H9 (cell line): ENCODE results near the gene RBM3. TPM values are rescaled to one million over a fixed set of nuclear protein-coding genes. Genes with fewer than 3 reads are reported as not detected.

Experiments used
- DNase-seq: peaks from one replicate; pipeline ENCODE4 v3.0.0-alpha.2; 2017
- H2AFZ ChIP-seq: one replicate; pipeline ENCODE4 v1.6.1; 2013; ENCODE audit warnings: mild to moderate bottlenecking, low read length, control low read depth, moderate library complexity
- H2AK5ac ChIP-seq: 2 replicates; pipeline ENCODE4 v1.6.1; 2013; ENCODE audit warnings: low read length, control low read depth, mixed read lengths; ENCODE audit not compliant: insufficient read length
- H2BK120ac ChIP-seq: one replicate; pipeline ENCODE4 v1.6.1; 2013; ENCODE audit warnings: low read depth, mild to moderate bottlenecking, low read length, control low read depth, inconsistent platforms; ENCODE audit not compliant: poor library complexity, severe bottlenecking
- H2BK12ac ChIP-seq: 2 replicates; pipeline ENCODE4 v1.6.1; 2013; ENCODE audit warnings: low read length, control low read depth, mixed read lengths, low read depth; ENCODE audit not compliant: insufficient read length
- H2BK15ac ChIP-seq: 2 replicates; pipeline ENCODE4 v1.6.1; 2013; ENCODE audit warnings: low read depth, low read length, control low read depth
- H2BK20ac ChIP-seq: one replicate; pipeline ENCODE4 v1.6.1; 2013; ENCODE audit warnings: low read depth, mild to moderate bottlenecking, low read length, control low read depth, inconsistent platforms; ENCODE audit not compliant: poor library complexity, severe bottlenecking
- H2BK5ac ChIP-seq: 2 replicates; pipeline ENCODE4 v1.6.1; 2013; ENCODE audit warnings: low read length, control low read depth, mixed read lengths; ENCODE audit not compliant: insufficient read length
- H3K14ac ChIP-seq: 2 replicates; pipeline ENCODE4 v1.6.1; 2013; ENCODE audit warnings: low read length, control low read depth; ENCODE audit not compliant: insufficient read depth
- H3K18ac ChIP-seq: 2 replicates; pipeline ENCODE4 v1.6.1; 2013; ENCODE audit warnings: low read depth, mild to moderate bottlenecking, mixed read lengths, low read length, control low read depth; ENCODE audit not compliant: insufficient read length
- H3K23ac ChIP-seq: 2 replicates; pipeline ENCODE4 v1.6.1; 2013; ENCODE audit warnings: low read length, control low read depth, mixed read lengths, low read depth; ENCODE audit not compliant: insufficient read length
- H3K23me2 ChIP-seq: 2 replicates; pipeline ENCODE4 v1.6.1; 2013; ENCODE audit warnings: low read depth, mild to moderate bottlenecking, mixed read lengths, low read length, control low read depth; ENCODE audit not compliant: insufficient read length, poor library complexity, severe bottlenecking
- H3K27ac ChIP-seq: 2 replicates; pipeline ENCODE4 v1.5.1; 2013; ENCODE audit warnings: low read length, control low read depth, mixed read lengths, low read depth; ENCODE audit not compliant: insufficient read length
- H3K27me3 ChIP-seq: 2 replicates; pipeline ENCODE4 v1.6.1; 2013; ENCODE audit warnings: low read length, control low read depth, inconsistent platforms; ENCODE audit not compliant: insufficient read depth
- H3K4ac ChIP-seq: 2 replicates; pipeline ENCODE4 v1.6.1; 2013; ENCODE audit warnings: low read depth, mild to moderate bottlenecking, control low read depth, inconsistent platforms, low read length, moderate library complexity
- H3K4me1 ChIP-seq: 2 replicates; pipeline ENCODE4 v1.6.1; 2013; ENCODE audit warnings: low read length, control low read depth, inconsistent platforms; ENCODE audit not compliant: insufficient read depth
- H3K4me2 ChIP-seq: 2 replicates; pipeline ENCODE4 v1.6.1; 2013; ENCODE audit warnings: low read length, control low read depth, mixed read lengths; ENCODE audit not compliant: insufficient read length, insufficient read depth
- H3K56ac ChIP-seq: 2 replicates; pipeline ENCODE4 v1.6.1; 2013; ENCODE audit warnings: low read depth, mild to moderate bottlenecking, mixed read lengths, low read length, control low read depth; ENCODE audit not compliant: insufficient read length
- H3K79me1 ChIP-seq: 2 replicates; pipeline ENCODE4 v1.6.1; 2013; ENCODE audit warnings: low read depth, mild to moderate bottlenecking, moderate library complexity, low read length, control low read depth, inconsistent platforms; ENCODE audit not compliant: insufficient read depth, poor library complexity, severe bottlenecking
- H3K79me2 ChIP-seq: 2 replicates; pipeline ENCODE4 v1.6.1; 2013; ENCODE audit warnings: low read length, control low read depth, inconsistent platforms; ENCODE audit not compliant: insufficient read depth
- H3K9ac ChIP-seq: 2 replicates; pipeline ENCODE4 v1.6.1; 2013; ENCODE audit warnings: low read length, control low read depth, mixed read lengths; ENCODE audit not compliant: insufficient read length; ENCODE audit errors: extremely low read depth
- H3K9me3 ChIP-seq: one replicate; pipeline ENCODE4 v1.6.1; 2013; ENCODE audit warnings: low read depth, low read length, inconsistent platforms; ENCODE audit not compliant: control insufficient read depth
- H3T11ph ChIP-seq: one replicate; pipeline ENCODE4 v1.6.1; 2013; ENCODE audit warnings: mild to moderate bottlenecking, low read length, control low read depth, inconsistent platforms
- H4K20me1 ChIP-seq: one replicate; pipeline ENCODE4 v1.6.1; 2013; ENCODE audit not compliant: control insufficient read depth, insufficient read length, insufficient read depth
- H4K5ac ChIP-seq: 2 replicates; pipeline ENCODE4 v1.6.1; 2013; ENCODE audit warnings: low read depth, mild to moderate bottlenecking, mixed read lengths, low read length, control low read depth; ENCODE audit not compliant: insufficient read length
- H4K8ac ChIP-seq: replicated peaks from 2 replicates; pipeline ENCODE4 v1.6.1; 2013; ENCODE audit warnings: low read length, control low read depth, mixed read lengths, low read depth; ENCODE audit not compliant: insufficient read length
- H4K91ac ChIP-seq: 2 replicates; pipeline ENCODE4 v1.6.1; 2013; ENCODE audit warnings: low read depth, mild to moderate bottlenecking, moderate library complexity, mixed read lengths, low read length, control low read depth; ENCODE audit not compliant: insufficient read length
- H3K27ac Mint-ChIP-seq, 3 experiments: 2 replicates in 2 of 3; 3 replicates in 1 of 3; pipeline ENCODE4 v1.8.0; 2020 to 2021; ENCODE audit warnings: mixed read lengths in 3 of 3, mild to moderate bottlenecking in 1 of 3, moderate library complexity in 1 of 3
- H3K27me3 Mint-ChIP-seq: 2 replicates; pipeline ENCODE4 v1.8.0; 2021; ENCODE audit warnings: low read depth, mild to moderate bottlenecking, moderate library complexity, mixed read lengths
- H3K36me3 Mint-ChIP-seq, 3 experiments: 2 replicates in 2 of 3; 3 replicates in 1 of 3; pipeline ENCODE4 v1.8.0; 2020 to 2021; ENCODE audit warnings: low read depth in 3 of 3, mixed read lengths in 3 of 3; ENCODE audit not compliant: insufficient read depth in 1 of 3
- H3K4me1 Mint-ChIP-seq, 2 experiments: 2 replicates each; pipeline ENCODE4 v1.8.0; 2020; ENCODE audit warnings: mixed read lengths in 2 of 2
- H3K4me3 Mint-ChIP-seq, 2 experiments: 2 replicates in 1 of 2; 3 replicates in 1 of 2; pipeline ENCODE4 v1.8.0; 2020 to 2021; ENCODE audit warnings: mild to moderate bottlenecking in 2 of 2, mixed read lengths in 2 of 2, moderate library complexity in 1 of 2
- H3K9me3 Mint-ChIP-seq, 2 experiments: 2 replicates in 1 of 2; 3 replicates in 1 of 2; pipeline ENCODE4 v1.8.0; 2020; ENCODE audit warnings: mild to moderate bottlenecking in 2 of 2, mixed read lengths in 2 of 2, moderate library complexity in 1 of 2
- WGBS: extraction: QIAGEN DNeasy Blood & Tissue Kit; methylation state at CpG from one replicate; pipeline ENCODE4 v1.1.7; 2013; ENCODE audit warnings: missing lambda C conversion rate, low lambda C conversion rate, mixed read lengths; ENCODE audit not compliant: insufficient read length; ENCODE audit errors: extremely low coverage; 5-methylcytosine and 5-hydroxymethylcytosine counted together
- total RNA-seq: library from RNA; stranded (reverse); gene quantifications from 2 replicates; pipeline ENCODE4 v1.2.1, GENCODE V29; 2021
- TF ChIP-seq, protein P1 (sequence below): fragments of 200-600 bp; sonication (generic); conservative IDR thresholded peaks from 3 replicates; pipeline ENCODE4 v1.8.0; 2021; ENCODE audit warnings: antibody characterized with exemption, mild to moderate bottlenecking

RBM3 gene
- total RNA-seq, 1 experiment from 2014 or later, result 264 TPM

DNA sequence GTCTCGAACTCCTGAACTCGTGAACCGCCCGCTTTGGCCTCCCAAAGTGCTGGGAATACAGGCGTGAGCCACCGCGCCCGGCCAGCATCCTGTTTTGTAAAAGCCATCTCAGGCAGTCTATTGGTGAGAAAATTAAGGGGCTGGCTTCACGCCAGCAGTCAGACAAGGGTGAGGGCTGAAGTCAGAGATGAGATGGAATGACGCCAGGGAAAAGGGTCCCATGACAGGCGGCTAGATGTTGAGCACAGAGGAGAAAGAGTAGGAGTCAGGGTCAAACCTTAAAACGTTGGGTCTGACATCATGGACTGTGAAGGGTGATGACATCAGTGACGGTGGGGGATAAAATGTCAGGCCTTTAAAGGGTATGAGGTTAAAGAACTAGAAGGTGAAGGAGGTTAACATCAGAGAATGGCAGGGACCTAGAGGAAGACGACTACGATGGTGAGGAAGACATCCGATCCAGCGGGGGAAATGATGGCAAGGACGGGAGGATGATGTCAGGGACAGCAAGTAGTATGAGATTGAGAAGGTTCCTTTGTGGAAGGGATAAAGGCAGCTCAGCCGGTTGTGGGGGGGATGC, 504 bp upstream of the RBM3 start:
- Mint-ChIP-seq H3K27me3 (no peaks in the 10 kb centered on the region; the same call in none of the 2 replicates), H3K4me3 (peak overlapping the region; percentile 96), H3K4me1 (peaks cover 0 to 11% of the 10 kb centered on the region in 2 experiments; a peak in 2 of 4 replicates), H3K36me3 (peaks cover 38 to 45% (median 39%) of the 10 kb centered on the region in 3 experiments), H3K9me3 (peaks cover 65 to 72% of the 10 kb centered on the region in 2 experiments), H3K27ac (peak overlapping the region; percentile 69 to 100 (median 99); a peak in 6 of 7 replicates)
- Histone ChIP-seq H3K79me1 (no peaks in the 10 kb centered on the region), H2BK120ac (no peak overlapping the region), H2BK15ac (no peak overlapping the region), H4K8ac (no peak overlapping the region), H2AFZ (no peak overlapping the region), H3K18ac (no peak overlapping the region), H3K9me3 (peaks cover 20% of the 10 kb centered on the region), H2BK20ac (no peak overlapping the region), H3K4me2 (peak overlapping the region; percentile 74), H4K20me1 (no peaks in the 10 kb centered on the region), H3K27ac (no peak overlapping the region), H3K23ac (no peak overlapping the region), H3K9ac (peak overlapping the region; percentile 23), H3K79me2 (no peaks in the 10 kb centered on the region; the same call in 1 of the 2 replicates), H4K91ac (no peak overlapping the region), H3K27me3 (no peaks in the 10 kb centered on the region), H2BK12ac (no peak overlapping the region), H3K14ac (no peak overlapping the region; the same call in 1 of the 2 replicates), H3K23me2 (peaks cover 4% of the 10 kb centered on the region), H3K4me1 (0 out of 2 replicates have a peak, but pooled peaks cover 2% of the 10 kb centered on the region), H3K56ac (no peak overlapping the region), H2AK5ac (no peak overlapping the region), H3T11ph (no peak overlapping the region), H3K4ac (no peak overlapping the region), H4K5ac (peak overlapping the region; percentile 50), H2BK5ac (no peak overlapping the region)
- TF ChIP-seq, protein P1, sequence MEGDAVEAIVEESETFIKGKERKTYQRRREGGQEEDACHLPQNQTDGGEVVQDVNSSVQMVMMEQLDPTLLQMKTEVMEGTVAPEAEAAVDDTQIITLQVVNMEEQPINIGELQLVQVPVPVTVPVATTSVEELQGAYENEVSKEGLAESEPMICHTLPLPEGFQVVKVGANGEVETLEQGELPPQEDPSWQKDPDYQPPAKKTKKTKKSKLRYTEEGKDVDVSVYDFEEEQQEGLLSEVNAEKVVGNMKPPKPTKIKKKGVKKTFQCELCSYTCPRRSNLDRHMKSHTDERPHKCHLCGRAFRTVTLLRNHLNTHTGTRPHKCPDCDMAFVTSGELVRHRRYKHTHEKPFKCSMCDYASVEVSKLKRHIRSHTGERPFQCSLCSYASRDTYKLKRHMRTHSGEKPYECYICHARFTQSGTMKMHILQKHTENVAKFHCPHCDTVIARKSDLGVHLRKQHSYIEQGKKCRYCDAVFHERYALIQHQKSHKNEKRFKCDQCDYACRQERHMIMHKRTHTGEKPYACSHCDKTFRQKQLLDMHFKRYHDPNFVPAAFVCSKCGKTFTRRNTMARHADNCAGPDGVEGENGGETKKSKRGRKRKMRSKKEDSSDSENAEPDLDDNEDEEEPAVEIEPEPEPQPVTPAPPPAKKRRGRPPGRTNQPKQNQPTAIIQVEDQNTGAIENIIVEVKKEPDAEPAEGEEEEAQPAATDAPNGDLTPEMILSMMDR, result no peak
- DNase-seq, result no peak
- no CpG with 5 or more reads among the region's 19 CpGs for WGBS
